ENCODE measurements around the gene RNF224.
"Not testable (repeated sequence)": the region's sequence is repeated elsewhere in the genome, so short reads cannot be mapped to it uniquely, and the experiment has no call there.

The RNF224 gene

DNA sequence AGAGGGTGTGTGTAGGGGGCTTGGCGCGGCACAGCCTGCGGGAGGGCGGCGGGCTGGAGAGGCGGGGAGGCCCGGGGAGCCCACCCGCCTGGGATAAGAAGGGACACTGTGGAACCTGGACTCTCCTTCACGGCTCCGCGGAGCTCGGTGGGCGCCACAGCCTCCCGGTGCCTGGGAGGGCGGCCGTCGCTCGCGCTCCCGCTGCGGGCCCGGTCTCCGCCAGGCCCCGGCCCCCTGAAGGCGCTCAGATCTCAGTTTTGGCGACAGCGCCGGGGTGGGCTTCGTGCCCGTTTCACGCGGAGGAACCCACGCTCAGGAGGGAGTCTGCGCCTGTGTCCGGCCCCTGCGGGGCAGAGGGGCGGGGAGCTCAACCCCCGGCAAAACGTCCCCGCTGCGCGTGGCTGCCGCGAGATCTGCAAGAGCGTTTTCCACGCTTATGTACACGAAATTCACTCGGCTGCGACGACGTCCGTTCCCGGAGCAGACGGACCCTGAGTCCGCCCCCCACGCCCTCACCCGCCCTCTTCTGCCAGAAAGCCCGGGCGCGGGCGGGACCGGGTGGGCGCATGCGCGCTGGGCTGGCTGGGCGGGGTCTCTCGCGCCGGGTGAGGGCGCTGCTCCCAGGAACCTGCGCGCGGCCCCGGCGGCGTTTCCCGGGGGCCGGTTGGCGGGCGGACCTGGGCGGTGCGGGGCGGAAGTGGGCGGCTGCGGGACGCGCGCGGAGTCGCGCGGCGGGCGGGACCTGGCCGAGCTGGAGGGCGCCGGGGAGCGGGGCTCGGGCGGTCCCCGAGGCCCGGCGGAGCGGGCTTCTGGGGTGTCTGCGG is 27.5 kb downstream of the RNF224 start, which contains the start of gene NELFB:
TSS of gene NELFB (plus strand) at position 704 of the 824 bp plus-strand sequence.
- DNase-seq (ENCODE audit: low read depth) = peak; percentile 88
- peak within 1 kb of the TSS; percentile 89 for H3K4me3 ChIP-seq (ENCODE audit: low read length)
- TF ChIP-seq, protein P1, sequence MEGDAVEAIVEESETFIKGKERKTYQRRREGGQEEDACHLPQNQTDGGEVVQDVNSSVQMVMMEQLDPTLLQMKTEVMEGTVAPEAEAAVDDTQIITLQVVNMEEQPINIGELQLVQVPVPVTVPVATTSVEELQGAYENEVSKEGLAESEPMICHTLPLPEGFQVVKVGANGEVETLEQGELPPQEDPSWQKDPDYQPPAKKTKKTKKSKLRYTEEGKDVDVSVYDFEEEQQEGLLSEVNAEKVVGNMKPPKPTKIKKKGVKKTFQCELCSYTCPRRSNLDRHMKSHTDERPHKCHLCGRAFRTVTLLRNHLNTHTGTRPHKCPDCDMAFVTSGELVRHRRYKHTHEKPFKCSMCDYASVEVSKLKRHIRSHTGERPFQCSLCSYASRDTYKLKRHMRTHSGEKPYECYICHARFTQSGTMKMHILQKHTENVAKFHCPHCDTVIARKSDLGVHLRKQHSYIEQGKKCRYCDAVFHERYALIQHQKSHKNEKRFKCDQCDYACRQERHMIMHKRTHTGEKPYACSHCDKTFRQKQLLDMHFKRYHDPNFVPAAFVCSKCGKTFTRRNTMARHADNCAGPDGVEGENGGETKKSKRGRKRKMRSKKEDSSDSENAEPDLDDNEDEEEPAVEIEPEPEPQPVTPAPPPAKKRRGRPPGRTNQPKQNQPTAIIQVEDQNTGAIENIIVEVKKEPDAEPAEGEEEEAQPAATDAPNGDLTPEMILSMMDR (IDR thresholded peaks at IDR 0.05; ENCODE audit: insufficient read depth, low read depth, low read length, missing control alignments) = no peak

DNA sequence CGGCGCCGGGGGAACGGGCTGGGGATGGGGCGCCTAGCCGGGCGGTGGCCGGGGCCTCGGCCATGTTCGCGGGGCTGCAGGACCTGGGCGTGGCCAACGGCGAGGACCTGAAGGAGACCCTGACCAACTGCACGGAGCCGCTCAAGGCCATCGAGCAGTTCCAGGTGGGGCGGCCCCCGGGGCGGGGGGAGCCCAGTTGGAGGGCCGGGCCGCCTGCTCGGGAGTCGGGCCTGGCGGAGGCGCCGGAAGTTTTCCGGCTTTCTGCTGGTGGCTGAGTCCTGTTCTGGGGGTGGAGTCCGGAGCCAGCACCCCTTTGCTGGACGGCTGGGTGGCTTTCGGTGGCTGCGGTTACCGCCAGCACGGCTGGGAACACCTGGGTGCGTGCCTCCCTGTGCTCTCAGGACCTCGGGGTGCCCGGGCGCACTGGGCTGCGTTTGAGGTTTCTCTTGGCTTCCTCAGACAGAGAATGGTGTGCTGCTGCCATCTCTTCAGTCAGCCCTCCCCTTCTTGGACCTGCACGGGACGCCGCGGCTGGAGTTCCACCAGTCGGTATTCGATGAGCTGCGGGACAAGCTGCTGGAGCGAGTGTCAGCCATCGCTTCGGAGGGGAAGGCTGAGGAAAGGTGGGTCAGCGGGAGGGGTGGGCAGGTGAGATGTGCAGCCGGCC is 28.3 kb downstream of the RNF224 start:
- TF ChIP-seq, protein P1 (IDR thresholded peaks at IDR 0.05; ENCODE audit: insufficient read depth, low read depth, low read length, missing control alignments) = no peak
- peak overlapping the region; percentile 89 for H3K4me3 ChIP-seq (ENCODE audit: low read length)
- DNase-seq (ENCODE audit: low read depth) = peak; percentile 45

DNA sequence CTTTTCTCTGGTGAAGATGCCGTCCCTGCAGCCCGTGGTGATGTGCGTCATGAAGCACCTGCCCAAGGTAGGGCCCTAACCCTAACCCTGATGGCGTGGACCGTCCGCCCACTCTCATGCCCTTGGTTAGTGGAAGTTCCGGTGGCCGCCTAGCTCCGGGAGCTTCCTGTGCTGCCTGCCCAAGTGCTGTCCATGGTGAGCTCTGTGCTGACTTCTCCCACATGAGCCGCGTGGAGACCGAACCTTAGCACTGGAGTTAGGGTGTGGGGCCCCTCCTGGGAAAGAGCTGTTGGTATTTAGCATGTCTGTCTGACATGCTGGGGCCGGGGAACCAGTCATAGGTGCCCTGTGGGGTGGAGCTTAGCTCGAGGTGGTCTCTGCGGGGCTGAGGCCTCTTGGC is 29.1 kb downstream of the RNF224 start:
- peak overlapping the region; percentile 89 for H3K4me3 ChIP-seq (ENCODE audit: low read length)
- TF ChIP-seq, protein P1 (IDR thresholded peaks at IDR 0.05; ENCODE audit: insufficient read depth, low read depth, low read length, missing control alignments) = no peak
- DNase-seq (ENCODE audit: low read depth) = no peak

DNA sequence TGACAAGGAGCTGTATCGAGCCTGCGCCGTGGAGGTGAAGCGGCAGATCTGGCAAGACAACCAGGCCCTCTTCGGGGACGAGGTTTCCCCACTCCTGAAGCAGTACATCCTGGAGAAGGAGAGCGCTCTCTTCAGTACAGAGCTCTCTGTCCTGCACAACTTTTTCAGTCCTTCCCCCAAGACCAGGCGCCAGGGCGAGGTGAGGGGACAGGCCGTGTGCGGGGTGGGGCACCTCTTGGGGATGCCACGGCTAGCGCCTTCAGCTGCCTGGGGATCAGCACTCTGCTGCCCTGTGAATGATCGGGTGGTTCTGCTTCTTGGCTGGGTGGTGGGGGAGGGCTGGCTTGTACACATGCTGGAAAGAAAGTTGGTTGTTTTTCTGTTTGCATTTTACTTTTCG is 29.6 kb downstream of the RNF224 start:
- peak overlapping the region; percentile 89 for H3K4me3 ChIP-seq (ENCODE audit: low read length)
- no peak for DNase-seq (ENCODE audit: low read depth)
- TF ChIP-seq, protein P1 (IDR thresholded peaks at IDR 0.05; ENCODE audit: insufficient read depth, low read depth, low read length, missing control alignments) = no peak

DNA sequence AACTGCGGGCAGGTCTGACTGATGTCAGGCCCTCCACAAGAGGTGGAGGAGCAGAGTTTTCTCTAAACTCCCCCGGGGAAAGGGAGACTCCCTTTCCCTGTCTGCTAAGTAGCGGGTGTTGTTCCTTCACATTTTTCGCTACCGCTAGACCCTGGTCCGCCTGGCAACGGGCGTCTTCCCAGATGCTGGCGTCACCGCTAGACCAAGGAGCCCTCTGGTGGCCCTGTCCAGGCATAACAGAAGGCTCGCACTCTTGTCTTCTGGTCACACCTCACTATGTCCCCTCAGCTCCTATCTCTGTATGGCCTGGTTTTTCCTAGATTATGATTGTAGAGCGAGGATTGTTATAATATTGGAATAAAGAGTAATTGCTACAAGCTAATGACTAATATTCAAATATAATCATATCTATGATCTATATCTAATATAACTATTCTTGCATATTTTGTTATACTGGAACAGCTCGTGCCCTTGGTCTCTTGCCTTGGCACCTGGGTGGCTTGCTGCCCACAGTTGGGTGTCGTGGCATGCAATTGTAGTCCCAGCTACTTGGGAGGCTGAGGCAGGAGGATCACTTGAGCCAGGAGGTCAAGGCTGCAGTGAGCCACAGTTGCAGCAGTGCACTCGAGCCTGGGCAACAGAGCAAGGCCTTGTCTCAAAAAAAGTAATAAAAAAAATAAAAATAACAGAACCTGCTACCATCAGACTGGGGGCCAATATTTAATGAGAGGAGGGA is 35.0 kb downstream of the RNF224 start:
- DNase-seq (ENCODE audit: low read depth); H3K4me3 ChIP-seq (ENCODE audit: low read length): not testable (repeated sequence)
- TF ChIP-seq, protein P1 (IDR thresholded peaks at IDR 0.05; ENCODE audit: insufficient read depth, low read depth, low read length, missing control alignments) = peak; percentile 50

DNA sequence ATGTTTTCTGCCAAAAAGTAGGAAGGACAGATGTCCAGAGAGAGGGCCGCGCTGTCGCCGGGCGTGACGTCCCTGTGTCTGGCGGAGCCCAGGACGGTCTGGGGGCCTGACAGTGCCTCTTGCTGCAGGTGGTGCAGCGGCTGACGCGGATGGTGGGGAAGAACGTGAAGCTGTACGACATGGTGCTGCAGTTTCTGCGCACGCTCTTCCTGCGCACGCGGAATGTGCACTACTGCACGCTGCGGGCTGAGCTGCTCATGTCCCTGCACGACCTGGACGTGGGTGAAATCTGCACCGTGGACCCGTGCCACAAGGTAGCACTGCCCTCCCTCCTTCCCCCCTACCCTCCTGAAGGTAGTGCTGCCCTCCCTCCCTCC is 35.6 kb downstream of the RNF224 start:
- TF ChIP-seq, protein P1 (IDR thresholded peaks at IDR 0.05; ENCODE audit: insufficient read depth, low read depth, low read length, missing control alignments) = no peak
- no peak overlapping the region for H3K4me3 ChIP-seq (ENCODE audit: low read length)
- DNase-seq (ENCODE audit: low read depth) = no peak

Measured in epithelial cell of esophagus (primary cell).